ENCODE data around the gene KRT20.
"Not testable (repeated sequence)": the region's sequence is repeated elsewhere in the genome, so short reads cannot be mapped to it uniquely, and the experiment has no call there.

The KRT20 gene

DNA sequence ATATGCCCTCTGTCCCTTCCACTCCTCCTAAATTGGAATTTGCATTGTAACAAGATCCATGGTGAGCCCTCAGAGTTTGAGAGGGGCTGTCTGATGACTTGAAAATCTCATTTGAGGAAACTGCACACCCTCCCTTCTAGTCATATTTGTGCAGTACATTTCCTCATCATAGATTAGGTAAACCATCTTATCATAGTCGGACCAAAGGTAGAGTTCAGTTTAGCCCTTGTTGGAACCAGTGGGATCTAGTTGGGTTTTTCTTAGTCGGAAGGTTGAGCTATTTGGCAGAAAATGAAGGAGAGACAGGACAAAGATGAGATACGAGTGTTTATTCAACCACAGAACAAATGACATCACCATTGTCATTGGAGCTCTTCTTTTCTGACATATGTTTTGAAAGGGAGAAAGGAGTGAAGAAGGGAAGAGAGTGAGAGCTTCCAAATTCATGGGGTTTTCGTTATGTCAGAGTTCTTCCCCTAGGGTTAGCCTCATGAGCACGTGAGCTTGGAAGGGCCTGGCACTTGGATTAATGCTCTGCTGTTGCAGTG lies 15.8 kb upstream of the KRT20 start:
- DNase-seq (ENCODE audit: low read depth, low spot score) = no peak

DNA sequence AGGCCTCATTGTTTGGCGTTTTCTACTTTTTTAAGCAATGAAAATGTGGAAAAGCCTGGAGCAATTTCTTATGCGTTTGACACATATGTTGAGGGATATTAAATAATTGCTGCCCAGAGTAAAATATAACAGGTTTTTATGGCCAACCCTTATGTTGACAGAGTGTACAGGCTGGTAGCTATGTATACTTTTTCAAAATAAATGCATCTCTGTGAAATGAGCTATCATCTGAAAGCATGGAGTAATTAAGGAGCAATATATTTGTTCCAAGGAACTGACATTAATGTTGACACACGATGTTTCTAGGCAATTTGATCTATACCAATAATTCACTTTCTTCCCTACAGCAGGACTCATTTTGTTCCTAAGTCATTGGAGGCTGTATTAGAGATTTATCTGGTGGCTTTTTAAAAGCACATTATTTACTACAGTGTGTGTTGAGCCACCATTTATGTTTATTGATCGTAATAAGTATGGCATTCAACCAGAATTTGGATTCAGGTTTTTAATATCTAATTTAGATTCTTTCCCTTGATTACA lies 11.9 kb upstream of the KRT20 start:
- DNase-seq (ENCODE audit: low read depth, low spot score) = no peak

DNA sequence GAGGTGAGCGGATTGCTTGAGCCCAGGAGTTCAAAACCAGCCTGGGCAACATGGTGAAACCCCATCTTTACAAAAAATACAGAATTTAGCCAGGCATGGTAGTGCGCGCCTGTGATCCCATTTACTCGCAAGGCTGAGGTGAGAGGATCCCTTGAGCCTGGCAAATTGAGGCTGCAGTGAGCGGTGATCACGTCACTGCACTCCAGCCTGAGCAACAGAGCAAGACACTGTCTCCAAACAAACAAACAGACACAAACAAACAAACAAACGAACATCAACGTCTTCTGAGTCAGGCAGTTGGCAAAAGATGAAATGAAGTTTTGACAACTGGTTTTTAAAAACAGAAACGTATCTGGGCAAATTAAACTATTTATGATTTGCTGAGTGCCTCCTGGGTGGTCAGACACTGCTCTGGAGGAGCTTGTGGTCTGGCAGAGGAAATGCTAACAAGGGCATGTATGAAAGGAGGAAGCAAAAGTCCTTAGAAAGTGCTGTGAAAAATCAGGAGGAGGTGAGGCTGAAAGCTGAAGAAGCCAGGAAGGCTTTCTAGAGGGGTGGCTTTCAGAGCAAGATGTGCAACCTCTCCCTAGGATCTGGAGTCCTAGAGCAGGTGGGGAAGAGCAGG lies 10.2 kb upstream of the KRT20 start:
- no peak for DNase-seq (ENCODE audit: low read depth, low spot score)

DNA sequence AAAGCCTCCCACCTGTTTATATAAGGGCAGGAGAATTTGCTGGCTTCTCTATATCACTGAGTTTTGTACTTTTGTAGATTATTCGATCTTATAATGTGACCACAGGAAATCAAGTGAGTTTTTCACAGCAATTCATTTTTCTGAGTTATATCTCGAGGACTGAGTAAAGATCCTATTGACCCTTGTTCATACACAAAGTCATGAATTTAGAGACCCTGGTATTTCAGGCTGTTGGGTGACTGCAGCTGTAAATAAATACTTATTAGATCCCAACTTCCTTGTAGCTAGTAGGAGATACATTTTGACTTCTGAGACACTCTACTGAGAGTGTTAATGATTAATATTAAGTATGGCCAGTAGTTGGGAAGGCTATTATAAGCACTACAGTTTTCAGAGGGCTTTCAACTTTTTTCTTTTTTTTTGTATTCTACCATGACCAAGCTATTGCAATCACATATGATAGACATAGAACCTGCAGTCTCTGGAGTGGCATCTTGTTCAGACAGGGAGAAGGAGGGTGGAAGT lies 3.2 kb upstream of the KRT20 start:
- no peak for DNase-seq (ENCODE audit: low read depth, low spot score)

DNA sequence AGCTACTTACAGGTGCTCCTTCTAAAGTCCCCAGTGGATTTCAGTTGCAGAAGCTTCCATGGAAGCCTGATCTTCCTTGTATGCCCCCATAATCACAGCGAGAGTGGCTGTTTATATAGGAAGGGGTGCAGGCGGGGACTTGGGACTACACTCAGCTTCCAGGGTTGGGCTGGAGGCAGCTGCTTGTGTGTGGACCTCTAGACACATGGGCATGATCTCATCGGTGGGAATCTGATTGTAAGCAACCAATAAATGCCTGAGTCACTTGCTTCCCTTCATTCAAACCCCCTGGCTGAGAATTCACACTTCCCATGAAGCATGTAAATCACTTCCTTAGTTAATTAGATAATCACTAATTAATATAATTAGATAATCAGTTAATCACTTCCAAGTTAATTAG lies 1.0 kb upstream of the KRT20 start:
- DNase-seq (ENCODE audit: low read depth, low spot score) = peak; percentile 17

DNA sequence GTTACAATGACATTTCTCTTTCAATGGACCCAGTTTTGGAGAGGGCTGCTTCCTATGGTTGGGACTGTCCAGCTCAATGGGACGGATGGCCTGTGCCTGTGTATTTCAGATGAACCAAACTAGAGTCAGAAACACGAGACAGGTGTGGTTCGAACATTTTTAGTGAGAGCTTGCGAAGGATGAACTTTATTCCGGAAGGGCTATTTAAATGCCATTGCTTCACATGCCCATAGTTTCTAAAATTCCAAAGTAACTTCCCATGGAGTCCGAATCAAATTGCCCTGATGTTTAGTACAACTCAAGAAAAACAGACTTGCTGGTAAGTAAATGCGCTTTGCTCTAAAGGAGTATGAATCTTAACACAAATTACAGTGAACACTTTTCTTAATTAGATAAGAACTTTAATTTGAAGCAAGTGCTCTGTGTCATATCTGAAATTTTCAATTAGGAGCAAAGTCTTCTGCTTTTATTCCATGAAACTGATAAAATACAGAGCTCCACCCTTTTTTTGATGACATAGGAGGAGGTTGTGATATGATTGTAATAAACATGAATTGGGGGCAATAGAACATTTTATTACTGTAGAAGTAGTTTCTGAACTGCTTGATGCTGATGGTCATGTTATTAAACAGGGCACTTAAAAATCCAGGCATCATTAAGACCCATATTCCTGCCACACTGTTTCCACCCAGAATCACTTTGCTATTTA lies 1.3 kb downstream of the KRT20 start:
- DNase-seq (ENCODE audit: low read depth, low spot score) = no peak

DNA sequence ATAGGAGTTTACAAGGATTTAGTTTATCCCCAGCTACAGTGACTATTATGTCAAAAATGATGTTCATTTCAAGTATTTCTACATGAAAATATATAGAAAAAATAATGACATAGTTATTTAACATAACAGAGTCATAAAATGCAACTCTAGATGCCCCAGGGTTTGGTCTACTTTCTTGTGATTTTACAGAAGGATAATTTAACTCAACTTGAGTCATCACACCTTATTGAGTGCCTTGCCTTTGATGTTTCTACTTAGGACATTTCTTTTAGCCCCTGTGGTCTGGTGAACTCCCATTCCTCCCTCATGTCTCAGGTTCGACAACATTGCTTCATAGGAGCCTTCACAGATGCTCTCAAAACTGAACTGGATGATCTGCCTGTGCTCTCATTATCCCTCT lies 2.0 kb downstream of the KRT20 start:
- no peak for DNase-seq (ENCODE audit: low read depth, low spot score)

DNA sequence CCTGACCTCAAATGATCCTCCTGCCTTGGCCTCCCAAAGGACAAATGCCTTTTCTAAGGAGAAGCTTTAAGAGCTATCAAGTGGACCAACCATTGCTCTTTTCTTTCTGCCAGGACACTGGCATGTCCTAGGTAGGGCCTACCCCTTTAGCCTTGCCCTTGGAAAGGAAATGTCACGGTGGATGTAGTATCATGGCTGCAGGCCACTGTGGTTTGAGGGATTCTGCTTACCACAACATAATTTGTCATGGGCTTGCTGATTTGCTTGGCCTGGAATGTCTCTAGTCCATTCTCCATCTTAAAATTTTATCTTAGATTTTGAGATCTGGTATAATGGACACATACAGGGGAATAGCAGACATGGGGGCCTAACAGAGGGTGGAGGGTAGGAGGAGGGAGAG lies 6.0 kb downstream of the KRT20 start:
- DNase-seq (ENCODE audit: low read depth, low spot score) = no peak

DNA sequence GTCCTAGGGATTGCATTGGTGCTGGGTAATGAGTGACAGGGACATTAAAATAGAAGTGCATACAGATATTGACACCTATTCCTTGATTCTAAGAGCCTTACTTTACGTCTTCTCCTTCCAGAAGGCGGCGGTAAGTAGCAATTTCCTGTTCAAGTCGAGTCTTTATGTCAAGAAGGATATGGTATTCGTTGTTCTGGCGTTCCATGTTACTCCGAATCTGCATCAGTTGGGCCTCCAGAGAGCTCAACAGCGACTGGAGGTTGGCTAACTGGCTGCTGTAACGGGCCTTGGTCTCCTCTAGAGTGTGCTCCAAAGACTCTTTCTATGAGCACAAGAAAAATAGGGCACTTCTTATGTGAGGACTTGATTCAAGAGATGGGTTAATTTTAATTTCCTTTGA lies 7.0 kb downstream of the KRT20 start:
- DNase-seq (ENCODE audit: low read depth, low spot score) = no peak

DNA sequence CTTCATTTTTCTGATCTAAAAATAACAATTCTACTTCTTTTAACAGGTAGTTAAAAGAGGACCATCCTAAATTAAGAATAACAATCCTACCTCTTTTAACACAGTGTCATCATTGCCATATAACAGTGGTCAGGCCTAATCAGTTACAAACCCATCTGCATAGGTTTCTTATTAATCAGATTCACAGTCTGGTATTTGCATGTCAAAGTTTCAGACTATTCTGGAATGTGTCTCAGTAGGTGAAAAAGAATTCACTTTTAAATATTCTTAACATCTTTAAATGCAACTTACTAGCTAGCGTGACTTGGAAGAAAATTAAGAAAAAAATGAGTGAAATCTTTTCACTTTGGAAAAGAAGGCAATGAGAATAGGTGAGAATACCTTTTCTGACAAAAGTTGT lies 11.2 kb downstream of the KRT20 start:
- DNase-seq (ENCODE audit: low read depth, low spot score) = no peak

DNA sequence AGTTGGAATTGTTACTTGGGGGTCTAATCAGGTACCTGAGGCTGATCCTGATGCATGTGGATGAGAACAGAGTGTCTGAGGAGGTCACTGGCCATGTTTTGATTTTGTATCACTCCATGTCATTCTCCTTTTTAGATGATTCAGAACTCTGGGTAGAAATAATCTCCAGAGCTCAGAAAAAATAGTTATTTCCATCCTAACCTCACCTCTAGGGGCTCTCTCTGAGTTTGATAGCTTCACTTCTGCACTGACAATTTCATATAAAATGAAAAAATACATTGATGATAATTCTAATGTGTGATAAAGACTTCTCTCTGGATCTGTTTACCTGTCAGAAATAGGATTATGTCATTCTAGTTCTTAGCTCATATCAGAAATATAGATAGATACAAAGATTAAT lies 11.8 kb downstream of the KRT20 start:
- DNase-seq (ENCODE audit: low read depth, low spot score) = no peak

DNA sequence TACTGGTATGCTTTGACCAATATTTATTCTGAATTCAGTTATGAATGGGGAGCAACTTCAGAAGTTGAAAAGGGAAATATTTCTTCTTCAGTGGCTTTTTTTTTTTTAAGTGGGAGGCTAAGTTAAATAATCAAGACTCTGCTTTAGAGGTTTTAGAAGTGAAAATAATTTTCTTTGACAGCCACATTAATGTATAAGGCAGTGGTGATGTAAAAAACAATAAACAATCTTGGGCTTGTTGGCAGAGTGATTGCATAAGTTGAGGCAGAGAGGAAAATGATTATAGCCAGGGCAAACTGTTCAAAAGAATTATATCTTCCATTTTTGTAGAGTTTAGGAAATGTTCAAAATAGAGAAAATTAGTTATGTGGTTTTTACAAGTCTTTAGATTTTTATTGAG lies 12.6 kb downstream of the KRT20 start:
- no peak for DNase-seq (ENCODE audit: low read depth, low spot score)

DNA sequence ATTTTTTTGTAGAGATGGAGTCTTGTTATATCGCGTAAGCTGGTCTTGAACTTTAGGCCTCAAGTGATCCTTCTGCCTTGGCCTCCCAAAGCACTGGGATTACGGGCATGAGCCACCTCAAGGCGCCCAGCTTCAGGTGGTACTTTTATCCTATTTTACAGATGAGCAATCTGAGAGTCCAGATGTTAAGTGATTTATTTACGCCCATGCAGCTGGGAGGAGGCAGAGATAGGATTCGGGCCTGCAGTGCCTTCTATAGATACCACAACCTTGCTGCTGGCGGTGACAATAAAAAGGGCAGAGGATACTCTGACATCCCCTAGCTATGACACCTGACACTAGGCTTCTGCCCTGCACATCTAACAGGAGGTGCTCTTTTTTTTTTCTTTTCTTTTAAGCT lies 13.7 kb downstream of the KRT20 start:
- DNase-seq (ENCODE audit: low read depth, low spot score) = no peak

DNA sequence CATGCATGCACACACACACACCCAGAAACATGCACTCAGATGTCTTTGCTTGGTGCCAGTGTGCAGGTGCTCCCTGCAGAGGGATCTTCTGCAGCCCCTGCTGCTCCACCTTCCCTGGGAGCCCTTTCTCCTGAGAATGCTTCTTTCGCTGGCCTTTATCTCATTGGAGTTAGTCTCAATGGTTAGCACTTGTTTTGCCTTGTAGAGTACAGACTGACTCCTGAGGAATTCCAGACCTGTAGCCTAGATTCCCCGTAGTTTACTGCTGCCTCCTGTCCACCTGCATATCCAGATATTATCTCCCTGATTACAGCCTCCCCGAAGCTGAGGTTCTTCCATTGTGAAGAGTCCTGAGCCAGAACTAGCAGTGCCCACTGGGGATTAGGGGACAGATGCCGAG lies 14.9 kb downstream of the KRT20 start:
- DNase-seq (ENCODE audit: low read depth, low spot score) = no peak

DNA sequence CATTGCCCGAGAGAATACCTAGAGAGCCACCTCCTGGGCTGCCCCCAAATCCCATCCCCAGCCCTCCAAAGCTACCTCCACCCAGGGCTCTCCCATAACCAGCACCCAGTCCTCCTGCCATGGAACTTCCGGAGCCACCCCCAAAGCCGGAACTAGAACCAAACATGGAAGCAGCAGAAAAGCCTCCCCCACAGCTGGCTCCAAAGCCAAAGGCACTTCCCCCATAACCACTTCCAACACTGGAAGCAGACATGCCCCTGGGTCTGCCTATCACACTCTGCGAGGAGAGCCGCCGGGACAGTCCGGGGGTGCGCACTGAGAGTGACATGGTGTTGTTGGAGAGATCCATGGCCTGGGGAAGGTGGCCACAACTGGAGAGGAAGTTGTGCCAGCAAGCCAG lies 18.2 kb downstream of the KRT20 start, which contains the start of gene KRT12:
Gene KRT12 (minus strand): TSS at position 386 of the 400 bp plus-strand sequence. CDS start 37 bp downstream, at position 349.
- DNase-seq (ENCODE audit: low read depth, low spot score) = no peak

DNA sequence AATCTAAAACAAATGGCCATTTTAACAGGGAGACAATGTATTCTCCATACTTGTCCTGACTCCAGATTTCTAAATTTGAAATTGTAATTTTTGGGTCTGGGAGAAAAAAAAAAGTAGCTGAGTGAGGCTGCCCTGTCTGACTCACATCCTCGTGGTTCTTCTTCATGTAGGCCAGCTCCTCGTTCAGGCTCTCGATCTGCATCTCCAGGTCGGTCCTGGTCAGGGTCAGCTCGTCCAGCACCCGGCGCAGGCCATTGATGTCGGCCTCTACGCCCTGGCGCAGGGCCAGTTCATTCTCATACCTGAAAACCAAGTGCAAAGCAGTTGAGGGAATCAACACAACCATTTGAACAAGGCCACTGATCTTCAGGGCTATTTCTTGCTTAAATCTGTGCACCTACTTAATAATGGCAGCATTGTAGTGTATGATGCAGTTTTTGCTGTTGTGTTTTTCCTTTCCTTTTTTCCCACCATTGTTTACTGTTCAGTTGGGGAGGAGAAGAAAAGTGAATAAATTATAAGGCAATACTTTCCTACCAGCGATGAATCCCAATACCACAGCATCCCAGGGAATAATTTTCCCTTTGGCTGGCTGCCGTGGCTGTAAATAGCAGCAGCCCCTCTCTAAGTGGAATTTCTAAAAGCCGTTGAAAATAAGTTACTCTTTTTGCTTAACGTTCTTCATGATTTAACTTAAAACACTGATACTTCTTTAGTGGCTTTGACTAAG lies 20.2 kb downstream of the KRT20 start:
- no peak for DNase-seq (ENCODE audit: low read depth, low spot score)

DNA sequence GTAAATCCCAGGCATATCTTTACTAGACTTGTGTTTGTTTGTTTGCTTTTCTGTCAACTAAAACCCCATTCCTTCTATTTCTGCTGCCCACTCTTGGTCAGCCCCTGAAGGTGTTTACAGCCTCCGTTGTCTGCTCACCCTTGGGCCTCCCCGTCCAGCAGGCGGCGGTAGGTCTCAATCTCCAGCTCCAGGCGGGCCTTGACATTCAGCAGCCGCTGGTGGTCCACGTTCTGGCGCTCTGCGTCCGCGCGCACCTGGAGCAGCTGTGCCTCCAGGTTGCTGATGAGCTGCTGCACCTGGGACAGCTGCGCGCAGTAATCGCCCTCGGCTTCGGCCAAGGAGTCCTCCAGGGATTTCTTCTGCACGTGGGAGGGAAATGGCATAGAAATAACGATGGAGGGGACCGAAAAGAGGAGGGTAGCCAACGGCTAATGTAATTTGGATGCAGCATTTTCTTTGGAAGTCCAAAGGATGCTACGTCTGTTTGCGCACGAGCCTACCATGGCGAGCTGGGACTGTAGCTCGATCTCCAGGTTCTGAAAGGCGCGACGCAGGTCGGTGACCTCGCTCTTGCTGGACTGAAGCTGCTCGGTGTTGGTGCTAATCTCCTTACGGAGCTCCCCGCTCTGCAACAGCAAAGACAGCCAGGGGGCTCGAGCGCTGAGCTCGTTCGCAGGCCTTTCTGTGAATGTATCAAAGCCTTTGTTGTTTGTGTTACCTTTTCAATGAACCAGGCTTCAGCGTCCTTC lies 21.9 kb downstream of the KRT20 start:
- DNase-seq (ENCODE audit: low read depth, low spot score) = peak; percentile 26

DNA sequence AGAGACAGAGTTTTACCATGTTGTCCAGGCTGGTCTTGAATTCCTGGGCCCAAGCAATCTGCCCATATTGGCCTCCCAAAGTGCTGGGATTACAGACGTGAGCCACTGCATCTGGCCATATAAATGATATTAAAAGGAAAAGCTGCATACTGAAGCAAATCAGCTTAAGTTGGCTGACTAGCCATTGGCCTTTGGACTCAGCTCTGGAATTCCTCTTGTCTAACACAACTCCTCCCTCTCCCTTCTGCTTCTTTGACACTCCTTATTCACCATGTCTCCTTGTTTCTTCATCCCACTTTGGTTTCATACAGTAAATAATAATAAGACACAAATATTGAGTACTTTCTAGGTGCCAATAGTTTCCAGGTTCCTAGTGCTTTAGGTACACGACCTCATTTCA lies 25.5 kb downstream of the KRT20 start:
- DNase-seq (ENCODE audit: low read depth, low spot score) = no peak

DNA sequence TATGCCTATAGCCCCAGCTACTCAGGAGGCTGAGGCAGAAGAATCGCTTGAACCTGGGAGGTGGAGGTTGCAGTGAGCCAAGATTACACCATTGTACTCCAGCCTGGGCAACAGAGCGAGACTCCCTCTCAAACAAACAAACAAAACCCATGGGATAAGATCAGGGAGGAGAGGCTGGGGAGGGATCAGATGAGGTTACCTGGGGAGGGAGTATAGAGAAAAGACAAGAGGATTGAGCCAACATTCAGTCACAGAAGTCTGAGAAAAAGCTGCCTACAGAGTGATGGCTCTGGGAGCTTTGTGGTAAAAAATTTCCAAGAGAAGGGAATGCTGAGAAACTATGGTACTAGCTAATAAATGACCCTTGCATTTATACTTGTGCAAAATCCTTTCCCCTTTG lies 26.4 kb downstream of the KRT20 start:
- DNase-seq (ENCODE audit: low read depth, low spot score) = not testable (repeated sequence)

DNA sequence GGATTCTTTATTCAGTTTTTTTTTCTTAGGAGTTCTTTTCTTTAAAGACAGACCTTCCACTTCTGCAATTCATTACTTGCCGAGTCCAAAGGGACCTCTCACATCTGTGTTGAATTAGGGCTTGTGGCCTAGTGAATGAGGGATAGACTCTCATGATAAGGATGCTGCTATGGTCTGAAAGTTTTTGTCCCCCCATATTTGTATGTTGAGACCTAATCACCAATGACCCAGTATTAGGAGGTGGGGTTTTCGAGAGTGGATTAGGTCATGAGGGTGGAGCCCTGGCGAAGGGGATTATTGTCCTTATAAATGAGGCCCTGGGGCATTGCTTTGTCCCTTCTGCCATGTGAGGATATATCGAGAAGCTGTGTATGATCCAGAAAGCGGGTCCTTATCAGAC lies 27.5 kb downstream of the KRT20 start:
- DNase-seq (ENCODE audit: low read depth, low spot score) = no peak

DNA sequence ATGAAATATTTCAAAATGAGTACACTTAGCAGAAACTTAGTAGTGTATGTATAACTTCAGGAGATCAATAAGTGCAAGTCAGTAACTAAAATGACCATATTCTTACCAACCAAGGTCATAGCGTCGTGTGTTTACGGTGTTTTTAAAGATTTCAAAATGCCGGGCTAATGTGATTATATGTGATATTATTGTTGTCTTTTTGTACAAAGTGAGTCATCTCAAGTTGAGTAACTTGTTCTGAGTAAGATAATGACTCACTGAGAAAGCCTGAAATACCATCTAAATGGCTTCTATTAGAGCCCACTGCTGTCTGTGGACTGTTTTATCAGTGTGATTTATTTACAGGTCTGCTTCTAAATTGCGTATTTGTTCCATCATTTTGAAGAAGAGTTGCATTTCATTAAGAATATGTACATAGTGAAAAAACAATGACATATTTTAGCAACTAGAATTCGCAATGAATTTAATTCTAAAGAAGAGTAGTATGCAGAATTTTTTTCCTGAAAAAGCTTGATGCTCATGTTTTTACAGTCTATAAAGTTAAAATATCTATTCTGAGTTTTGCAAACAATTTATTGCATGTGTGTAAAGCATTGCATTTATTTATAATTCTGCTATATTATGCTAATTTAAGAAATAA lies 30.7 kb downstream of the KRT20 start:
- DNase-seq (ENCODE audit: low read depth, low spot score) = peak; percentile 65

Data from astrocyte of the hippocampus (primary cell).